ENCODE measurements around the gene GRPEL2.

GRPEL2 gene

GRCh38 chr5:149358294-149358651, 13.0 kb downstream of the GRPEL2 start:
- no peak for DNase-seq

- DNase-seq, result peak in 1 of 2 experiments; percentile 25
Measured at GRCh38 chr5:149358868-149359495, 13.7 kb downstream of the GRPEL2 start.

GRCh38 chr5:149360272-149360671, 15.0 kb downstream of the GRPEL2 start:
- DNase-seq, result no peak

- DNase-seq, result no peak
Measured at GRCh38 chr5:149362541-149362940, 17.2 kb downstream of the GRPEL2 start.

GRCh38 chr5:149363358-149363757, 18.1 kb downstream of the GRPEL2 start:
- no peak for DNase-seq

GRCh38 chr5:149363936-149364335, 18.6 kb downstream of the GRPEL2 start:
- no peak for DNase-seq

GRCh38 chr5:149364719-149365118, 19.4 kb downstream of the GRPEL2 start:
- DNase-seq, result no peak

GRCh38 chr5:149365418-149365817, 20.1 kb downstream of the GRPEL2 start:
- no peak for DNase-seq

- no peak for DNase-seq
Measured at GRCh38 chr5:149366169-149366729, 20.9 kb downstream of the GRPEL2 start.

- peak in 1 of 2 experiments; percentile 70 for DNase-seq
Measured at GRCh38 chr5:149367249-149367971, 22.1 kb downstream of the GRPEL2 start.

- no peak for DNase-seq
Measured at GRCh38 chr5:149367972-149368645, 22.8 kb downstream of the GRPEL2 start.

- no peak for DNase-seq
Measured at GRCh38 chr5:149370878-149371277, 25.6 kb downstream of the GRPEL2 start.

GRCh38 chr5:149371296-149371962, 26.1 kb downstream of the GRPEL2 start:
- DNase-seq, result peak; percentile 49 to 63

GRCh38 chr5:149372076-149372795, 26.9 kb downstream of the GRPEL2 start:
- no peak for DNase-seq

- DNase-seq, result no peak
Measured at GRCh38 chr5:149372932-149373331, 27.6 kb downstream of the GRPEL2 start.

GRCh38 chr5:149374303-149374702, 29.0 kb downstream of the GRPEL2 start:
- DNase-seq, result no peak

GRCh38 chr5:149374801-149375200, 29.5 kb downstream of the GRPEL2 start:
- DNase-seq, result no peak

- no peak for DNase-seq
Measured at GRCh38 chr5:149375434-149375833, 30.1 kb downstream of the GRPEL2 start.

GRCh38 chr5:149376104-149376503, 30.8 kb downstream of the GRPEL2 start:
- DNase-seq, result no peak

GRCh38 chr5:149376711-149377447, 31.6 kb downstream of the GRPEL2 start:
- no peak for DNase-seq

- DNase-seq, result no peak
Measured at GRCh38 chr5:149378241-149378820, 33.0 kb downstream of the GRPEL2 start.

All from NCI-H446 (cell line).